A549 treated with RU486 at 1 μM for 4 hours (cell line): ENCODE measurements around the gene SHLD3. TPM values are rescaled to one million over a fixed set of nuclear protein-coding genes. Genes with fewer than 3 reads are reported as not detected.

Experiments
- total RNA-seq: library from RNA; stranded (reverse); fragments of 200-300 nt; extraction: Qiagen RNA extraction; gene quantifications from 5 replicates; pipeline ENCODE4 v1.2.3, GENCODE V29; 2022; ENCODE audit warnings: low read depth

SHLD3 gene
- total RNA-seq = 1.5 to 3.6 TPM (median 2.2 TPM) in 5 replicates

GRCh38 chr5:65624571-65625555 lies at the start of gene SHLD3, which contains the start of gene TRAPPC13:
Gene SHLD3 (plus strand): TSS chr5:65625027. CDS start chr5:65629588, 4,561 bp downstream.
Gene TRAPPC13 (plus strand): TSS chr5:65625027. CDS start chr5:65625061, 34 bp downstream.

GRCh38 chr5:65624025-65624570 lies 729 bp upstream of the SHLD3 start, which contains the start of gene TRIM23:
Gene TRIM23 (minus strand): TSS chr5:65624333. CDS start chr5:65624274, 59 bp downstream.

Other genes with a start within 250 kb of the SHLD3 start
- gene ADAMTS6, start 143.1 kb upstream of the SHLD3 start, total RNA-seq = 0.06 to 0.31 TPM (median 0.08 TPM) in 5 replicates
- 14.3 to 41.1 TPM (median 32.9 TPM) in 5 replicates for gene CENPK, start 61.9 kb upstream of the SHLD3 start, total RNA-seq
- gene PPWD1, start 61.7 kb upstream of the SHLD3 start, total RNA-seq = 14.4 to 21.7 TPM (median 17.7 TPM) in 5 replicates
- gene TRIM23, start 694 bp upstream of the SHLD3 start, total RNA-seq = 5.2 to 8.5 TPM (median 7.6 TPM) in 5 replicates
- 8.5 to 15.3 TPM (median 14.4 TPM) in 5 replicates for gene TRAPPC13, start within 50 bp of the SHLD3 start, total RNA-seq
- 6.3 to 8.2 TPM (median 7.5 TPM) in 5 replicates for gene SGTB, start 97.1 kb downstream of the SHLD3 start, total RNA-seq
- 49.5 to 74.9 TPM (median 63.0 TPM) in 5 replicates for gene NLN, start 97.2 kb downstream of the SHLD3 start, total RNA-seq